GM15510 (cell line): ENCODE results near the gene NXPH4.

Source experiments
- POLR2A ChIP-seq: IDR thresholded peaks from 3 replicates; pipeline ENCODE4 v1.6.1; 2011; ENCODE audit warnings: borderline replicate concordance; ENCODE audit not compliant: insufficient read length; ENCODE audit errors: extremely low read depth

NXPH4 gene

DNA sequence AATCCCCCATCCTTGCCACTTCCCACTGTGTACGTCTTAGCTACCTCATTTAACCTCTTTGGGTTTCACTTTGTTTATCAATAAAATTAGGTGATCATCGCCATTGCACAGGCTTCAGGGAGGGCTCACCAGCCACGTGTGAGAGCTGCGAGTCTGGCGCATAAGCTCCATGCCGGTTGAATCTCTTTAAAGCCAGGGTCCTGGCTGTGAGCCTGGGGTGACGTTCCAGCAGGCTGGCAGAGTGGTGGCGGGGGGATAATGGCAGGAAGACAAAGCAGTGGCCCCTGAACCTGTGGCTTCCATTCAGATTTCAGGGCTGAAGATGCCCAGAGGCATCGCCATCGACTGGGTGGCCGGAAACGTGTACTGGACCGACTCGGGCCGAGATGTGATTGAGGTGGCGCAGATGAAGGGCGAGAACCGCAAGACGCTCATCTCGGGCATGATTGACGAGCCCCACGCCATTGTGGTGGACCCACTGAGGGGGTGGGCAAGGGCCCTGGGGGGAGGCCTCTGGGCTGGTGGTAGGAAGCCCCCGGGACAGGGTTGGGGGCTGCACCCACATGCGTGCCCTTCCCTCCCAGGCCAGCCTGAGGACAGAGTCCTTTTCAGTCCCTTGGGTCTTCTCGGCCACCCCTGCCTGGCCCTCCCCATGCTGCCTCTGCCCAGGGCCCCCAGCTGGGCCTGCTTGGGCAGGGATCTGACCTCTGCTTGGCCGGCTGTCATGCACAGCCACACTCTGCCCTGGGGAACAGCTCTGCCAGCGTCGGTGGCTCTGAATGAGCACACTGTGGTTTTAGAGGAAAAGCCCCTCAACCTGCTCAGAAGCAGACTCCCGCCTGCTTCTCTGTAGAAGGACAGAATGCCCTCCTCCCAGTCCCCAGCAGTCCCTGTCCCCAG, 8.6 kb upstream of the NXPH4 start:
- TF ChIP-seq POLR2A: no peak

DNA sequence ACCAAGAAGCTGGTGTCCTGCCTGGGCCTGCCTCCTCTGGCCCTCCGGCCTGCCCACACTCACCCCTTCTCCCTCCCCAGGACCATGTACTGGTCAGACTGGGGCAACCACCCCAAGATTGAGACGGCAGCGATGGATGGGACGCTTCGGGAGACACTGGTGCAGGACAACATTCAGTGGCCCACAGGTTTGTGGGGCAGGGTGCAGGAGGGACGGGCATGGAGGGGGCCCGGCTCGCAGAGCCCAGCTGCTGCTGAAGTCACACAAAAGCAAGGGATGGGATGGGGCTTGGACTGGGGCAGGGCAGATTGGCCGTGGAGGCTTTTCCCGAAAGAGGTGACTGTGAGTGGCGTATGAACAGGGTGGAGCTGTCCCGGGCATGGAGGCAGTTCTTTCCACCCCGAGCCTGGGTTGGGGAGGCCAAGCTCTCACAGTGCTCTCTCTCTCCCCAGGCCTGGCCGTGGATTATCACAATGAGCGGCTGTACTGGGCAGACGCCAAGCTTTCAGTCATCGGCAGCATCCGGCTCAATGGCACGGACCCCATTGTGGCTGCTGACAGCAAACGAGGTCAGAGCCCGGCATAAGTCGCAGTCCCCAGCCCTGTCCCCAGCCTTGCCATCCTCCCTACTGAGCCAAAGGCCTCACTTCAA, 7.8 kb upstream of the NXPH4 start:
- no peak for TF ChIP-seq POLR2A

DNA sequence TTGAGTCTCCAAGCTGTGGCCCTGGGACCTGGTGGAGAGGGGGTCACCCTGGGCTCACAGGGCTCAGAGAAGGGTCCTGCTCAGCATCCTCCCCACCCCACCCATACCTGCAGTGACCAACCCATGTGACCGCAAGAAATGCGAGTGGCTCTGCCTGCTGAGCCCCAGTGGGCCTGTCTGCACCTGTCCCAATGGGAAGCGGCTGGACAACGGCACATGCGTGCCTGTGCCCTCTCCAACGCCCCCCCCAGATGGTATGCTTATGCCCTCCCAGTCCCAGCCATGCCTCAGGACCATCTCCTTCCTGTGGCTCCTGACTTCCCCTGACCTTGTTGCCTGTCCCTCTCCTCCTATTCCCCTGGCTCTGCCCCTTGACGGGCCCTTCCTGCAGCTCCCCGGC, 6.7 kb upstream of the NXPH4 start:
- no peak for TF ChIP-seq POLR2A

DNA sequence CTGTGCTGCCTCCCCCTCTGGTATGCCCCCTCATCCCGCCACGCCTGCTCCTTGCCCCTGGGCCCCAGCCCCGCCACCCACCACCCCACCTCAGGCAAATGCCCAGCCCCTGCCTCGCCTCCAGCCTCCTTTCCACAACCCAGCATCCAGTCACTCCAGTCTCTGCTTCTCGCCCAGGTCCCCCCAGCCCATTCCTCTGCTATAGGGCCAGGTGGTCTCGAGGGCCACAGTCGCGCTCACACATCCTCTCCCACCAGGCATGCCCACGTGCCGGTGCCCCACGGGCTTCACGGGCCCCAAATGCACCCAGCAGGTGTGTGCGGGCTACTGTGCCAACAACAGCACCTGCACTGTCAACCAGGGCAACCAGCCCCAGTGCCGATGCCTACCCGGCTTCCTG, 6.1 kb upstream of the NXPH4 start:
- no peak for TF ChIP-seq POLR2A

DNA sequence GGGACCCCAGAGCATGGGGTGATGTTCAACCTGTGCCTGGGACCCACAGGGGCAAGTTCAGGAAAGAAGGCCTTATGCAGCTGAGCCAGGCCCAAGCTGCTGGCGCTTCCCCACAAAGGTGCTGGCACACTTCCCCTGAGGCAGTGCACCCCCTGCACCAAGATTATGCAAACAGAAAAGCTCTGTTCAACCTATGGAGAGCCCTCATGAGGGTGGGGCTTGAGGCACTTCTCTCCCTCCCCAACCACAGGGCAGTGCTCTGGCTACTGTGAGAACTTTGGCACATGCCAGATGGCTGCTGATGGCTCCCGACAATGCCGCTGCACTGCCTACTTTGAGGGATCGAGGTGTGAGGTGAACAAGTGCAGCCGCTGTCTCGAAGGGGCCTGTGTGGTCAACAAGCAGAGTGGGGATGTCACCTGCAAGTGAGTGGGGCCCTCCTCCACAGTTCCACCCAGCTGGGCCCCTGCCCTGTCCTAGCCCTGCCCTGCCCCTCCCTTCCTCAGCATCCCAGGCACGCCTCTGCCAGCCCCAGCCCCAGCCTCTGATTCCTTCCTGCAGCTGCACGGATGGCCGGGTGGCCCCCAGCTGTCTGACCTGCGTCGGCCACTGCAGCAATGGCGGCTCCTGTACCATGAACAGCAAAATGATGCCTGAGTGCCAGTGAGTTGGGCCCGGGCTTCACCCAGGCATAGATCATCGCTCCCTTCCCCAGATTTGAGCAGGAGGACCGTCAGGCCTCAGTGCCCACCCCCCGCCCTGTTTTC, 5.5 kb upstream of the NXPH4 start:
- no peak for TF ChIP-seq POLR2A

DNA sequence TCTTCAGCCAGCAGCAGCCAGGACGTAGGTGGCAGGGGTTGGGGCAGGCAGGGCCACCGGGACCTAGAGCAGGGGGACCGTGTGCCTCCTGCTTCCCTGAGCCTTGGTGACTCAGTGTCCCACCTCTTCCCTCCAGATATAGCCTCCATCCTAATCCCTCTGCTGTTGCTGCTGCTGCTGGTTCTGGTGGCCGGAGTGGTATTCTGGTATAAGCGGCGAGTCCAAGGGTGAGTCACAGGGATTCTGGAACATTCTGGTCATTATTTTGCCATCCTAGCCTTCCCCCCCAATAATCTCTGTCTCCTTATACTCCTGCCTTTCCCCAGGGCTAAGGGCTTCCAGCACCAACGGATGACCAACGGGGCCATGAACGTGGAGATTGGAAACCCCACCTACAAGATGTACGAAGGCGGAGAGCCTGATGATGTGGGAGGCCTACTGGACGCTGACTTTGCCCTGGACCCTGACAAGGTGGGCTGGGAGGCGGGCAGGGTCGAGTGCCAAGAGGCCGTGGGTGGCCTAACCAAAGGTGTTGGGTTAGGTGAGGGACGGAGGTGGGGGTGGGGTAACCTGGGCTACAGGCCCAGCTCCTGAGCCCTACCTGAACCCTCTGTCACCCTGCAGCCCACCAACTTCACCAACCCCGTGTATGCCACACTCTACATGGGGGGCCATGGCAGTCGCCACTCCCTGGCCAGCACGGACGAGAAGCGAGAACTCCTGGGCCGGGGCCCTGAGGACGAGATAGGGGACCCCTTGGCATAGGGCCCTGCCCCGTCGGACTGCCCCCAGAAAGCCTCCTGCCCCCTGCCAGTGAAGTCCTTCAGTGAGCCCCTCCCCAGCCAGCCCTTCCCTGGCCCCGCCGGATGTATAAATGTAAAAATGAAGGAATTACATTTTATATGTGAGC, 4.5 kb upstream of the NXPH4 start:
- no peak for TF ChIP-seq POLR2A

DNA sequence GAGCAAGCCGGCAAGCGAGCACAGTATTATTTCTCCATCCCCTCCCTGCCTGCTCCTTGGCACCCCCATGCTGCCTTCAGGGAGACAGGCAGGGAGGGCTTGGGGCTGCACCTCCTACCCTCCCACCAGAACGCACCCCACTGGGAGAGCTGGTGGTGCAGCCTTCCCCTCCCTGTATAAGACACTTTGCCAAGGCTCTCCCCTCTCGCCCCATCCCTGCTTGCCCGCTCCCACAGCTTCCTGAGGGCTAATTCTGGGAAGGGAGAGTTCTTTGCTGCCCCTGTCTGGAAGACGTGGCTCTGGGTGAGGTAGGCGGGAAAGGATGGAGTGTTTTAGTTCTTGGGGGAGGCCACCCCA, 3.9 kb upstream of the NXPH4 start:
- TF ChIP-seq POLR2A: no peak

DNA sequence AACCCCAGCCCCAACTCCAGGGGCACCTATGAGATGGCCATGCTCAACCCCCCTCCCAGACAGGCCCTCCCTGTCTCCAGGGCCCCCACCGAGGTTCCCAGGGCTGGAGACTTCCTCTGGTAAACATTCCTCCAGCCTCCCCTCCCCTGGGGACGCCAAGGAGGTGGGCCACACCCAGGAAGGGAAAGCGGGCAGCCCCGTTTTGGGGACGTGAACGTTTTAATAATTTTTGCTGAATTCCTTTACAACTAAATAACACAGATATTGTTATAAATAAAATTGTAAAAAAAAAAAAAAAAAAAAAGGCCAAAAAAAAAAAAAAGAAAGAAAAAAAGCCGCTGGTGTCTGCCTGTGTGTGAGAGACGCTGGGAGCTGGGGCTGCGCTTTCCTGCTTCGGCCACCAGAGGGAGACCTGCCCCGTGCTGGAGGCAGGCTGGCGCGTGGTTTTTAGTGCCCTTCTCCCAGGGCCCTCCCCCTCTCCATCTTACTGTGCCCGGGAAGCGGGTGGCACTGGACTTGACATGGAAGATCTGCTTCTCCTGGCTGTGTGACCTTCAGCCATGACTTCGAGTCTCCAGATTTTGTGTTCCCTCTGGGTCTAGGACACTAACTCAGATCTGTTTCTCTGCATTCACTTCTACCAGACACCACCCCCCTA, 3.4 kb upstream of the NXPH4 start:
- TF ChIP-seq POLR2A: no peak

DNA sequence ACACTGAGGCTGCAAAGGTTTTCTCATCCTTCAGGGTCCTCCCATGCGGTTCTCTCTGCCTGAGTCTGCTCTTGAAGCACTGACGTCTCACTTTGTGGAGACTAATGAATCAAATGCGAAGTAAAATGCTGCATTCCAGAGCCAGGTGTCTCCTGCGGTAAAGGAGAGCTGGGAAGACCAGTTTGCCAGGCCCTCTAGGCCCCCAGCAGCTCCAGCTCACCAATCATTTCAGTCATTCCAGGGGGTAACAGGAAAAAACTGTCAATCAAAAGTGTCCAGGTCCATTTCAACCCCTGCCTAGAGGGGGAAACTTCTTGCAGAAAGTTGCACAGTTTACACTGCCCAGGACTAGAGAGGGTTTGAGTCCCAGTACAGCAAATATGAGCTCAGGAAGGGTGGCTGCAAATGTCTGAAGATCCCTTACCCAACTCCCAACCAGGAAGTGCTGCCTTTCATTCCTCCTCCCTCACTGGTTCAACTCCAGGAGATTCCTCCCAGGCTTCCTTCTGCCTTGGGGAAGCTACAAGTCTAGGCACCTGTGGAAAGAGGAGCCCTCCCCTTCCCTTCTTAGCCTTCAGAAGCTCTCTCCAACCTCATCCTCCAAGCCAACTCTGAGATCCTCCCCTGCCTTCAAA, 2.7 kb upstream of the NXPH4 start:
- TF ChIP-seq POLR2A: no peak

DNA sequence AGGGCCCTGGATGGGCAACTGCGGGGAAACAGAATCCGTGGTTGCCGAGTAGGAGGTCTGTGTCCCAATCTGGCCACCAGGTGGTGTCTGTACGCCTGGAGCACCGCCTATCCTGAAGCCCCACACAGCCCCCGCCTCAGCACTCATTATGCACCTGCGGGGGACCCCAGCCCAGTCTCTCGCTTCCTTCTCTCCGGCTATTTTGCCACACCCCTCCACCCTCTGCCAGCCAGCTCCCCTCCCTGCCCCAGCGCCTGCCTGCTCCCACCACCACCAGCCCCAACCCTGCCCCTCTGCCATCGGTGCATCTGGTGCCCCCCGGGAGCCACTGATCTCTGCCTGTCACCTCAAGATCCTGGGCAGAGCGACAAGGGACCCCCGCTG, 2.2 kb upstream of the NXPH4 start:
- no peak for TF ChIP-seq POLR2A

DNA sequence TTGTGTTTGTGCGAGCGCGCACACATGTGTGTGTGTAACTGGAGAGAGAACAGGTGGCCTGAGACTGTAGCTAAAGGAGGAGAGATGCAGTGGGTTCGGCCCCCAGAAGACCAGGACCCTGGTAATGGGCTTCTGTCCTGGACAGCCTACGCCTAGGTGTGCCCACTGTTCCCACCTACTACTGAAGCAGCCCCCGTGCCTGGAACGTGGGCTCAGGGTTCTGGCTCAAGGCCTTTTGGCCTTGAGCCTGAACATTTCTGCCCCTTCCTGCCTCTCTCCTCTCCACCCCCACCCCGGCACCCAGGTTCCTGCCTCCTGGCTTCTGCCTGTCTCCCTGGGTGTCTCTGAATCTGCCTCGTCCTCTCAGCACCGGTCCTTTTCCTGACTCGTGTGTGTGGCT, 1.5 kb upstream of the NXPH4 start:
- no peak for TF ChIP-seq POLR2A

DNA sequence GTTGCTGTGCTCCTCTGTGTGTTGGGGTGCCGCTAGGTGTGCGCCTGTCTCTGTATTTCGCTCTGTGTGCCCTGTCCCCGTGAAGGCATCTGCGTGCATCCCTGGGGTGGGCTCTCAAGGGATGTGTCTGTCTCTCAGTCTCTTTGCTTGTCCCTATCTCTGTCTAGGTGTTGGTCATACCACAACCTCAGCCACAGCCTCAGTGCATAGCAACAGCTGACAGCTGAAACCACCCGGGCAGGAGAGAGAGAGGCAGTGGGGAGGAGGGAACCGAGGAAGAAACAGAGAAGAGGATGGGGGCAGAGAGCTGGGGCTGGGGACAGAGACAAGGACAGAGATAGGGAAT, 953 bp upstream of the NXPH4 start:
- no peak for TF ChIP-seq POLR2A
